ENCODE results near the gene JUND. TPM values are rescaled to one million over a fixed set of nuclear protein-coding genes. Genes with fewer than 3 reads are reported as not detected.

JUND gene
- total and polyA plus RNA-seq, 8 donors = 78.6 to 1,659 (median 323) TPM

DNA sequence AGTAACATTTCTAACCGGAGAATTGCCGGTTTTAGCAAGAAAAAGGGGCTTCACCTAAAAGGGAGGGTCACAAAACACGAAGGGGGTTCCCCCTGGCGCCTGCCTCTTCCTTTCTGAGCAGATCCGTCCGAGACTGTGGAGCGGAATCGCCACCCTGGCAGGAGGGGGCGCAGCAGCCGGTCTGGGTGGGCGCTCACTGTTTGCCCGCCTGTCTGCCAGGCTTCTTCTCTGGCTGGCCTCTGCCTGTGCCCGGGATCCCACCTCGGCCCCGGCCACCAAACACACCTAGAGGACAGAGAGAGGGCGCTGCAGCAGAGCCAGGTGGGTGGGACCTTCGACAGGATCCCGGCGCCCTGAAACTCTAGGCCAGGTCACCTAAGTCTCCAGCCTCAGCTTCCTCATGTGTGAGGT, 25.9 kb upstream of the JUND start:
- intact Hi-C loops (cut with DNase I; ENCODE audit: low total_unique reads) = no loop called here
- no peaks in the 10 kb centered on the region for H3K9me3 ChIP-seq
- peaks cover 47 to 94% (median 67%) of the 10 kb centered on the region in 4 donors for H3K4me1 ChIP-seq
- H3K36me3 ChIP-seq = peaks cover 29 to 60% (median 51%) of the 10 kb centered on the region in 4 donors
- H3K27me3 ChIP-seq = no peaks in the 10 kb centered on the region
- peak overlapping the region in 4 of 5 donors; percentile 96 to 98 (median 98) for H3K27ac ChIP-seq
- no peak for DNase-seq
- WGBS, 5 donors = 71 to 86% (median 84%) methylated on average over 15 to 19 of the region's 19 CpGs
- H3K4me3 ChIP-seq = no peak overlapping the region
- no peak for TF ChIP-seq POLR2A (IDR thresholded peaks at IDR 0.05)
- TF ChIP-seq EP300 (IDR thresholded peaks at IDR 0.05) = no peak
- no peak for TF ChIP-seq POLR2AphosphoS5 (IDR thresholded peaks at IDR 0.05)
- TF ChIP-seq, protein P1, sequence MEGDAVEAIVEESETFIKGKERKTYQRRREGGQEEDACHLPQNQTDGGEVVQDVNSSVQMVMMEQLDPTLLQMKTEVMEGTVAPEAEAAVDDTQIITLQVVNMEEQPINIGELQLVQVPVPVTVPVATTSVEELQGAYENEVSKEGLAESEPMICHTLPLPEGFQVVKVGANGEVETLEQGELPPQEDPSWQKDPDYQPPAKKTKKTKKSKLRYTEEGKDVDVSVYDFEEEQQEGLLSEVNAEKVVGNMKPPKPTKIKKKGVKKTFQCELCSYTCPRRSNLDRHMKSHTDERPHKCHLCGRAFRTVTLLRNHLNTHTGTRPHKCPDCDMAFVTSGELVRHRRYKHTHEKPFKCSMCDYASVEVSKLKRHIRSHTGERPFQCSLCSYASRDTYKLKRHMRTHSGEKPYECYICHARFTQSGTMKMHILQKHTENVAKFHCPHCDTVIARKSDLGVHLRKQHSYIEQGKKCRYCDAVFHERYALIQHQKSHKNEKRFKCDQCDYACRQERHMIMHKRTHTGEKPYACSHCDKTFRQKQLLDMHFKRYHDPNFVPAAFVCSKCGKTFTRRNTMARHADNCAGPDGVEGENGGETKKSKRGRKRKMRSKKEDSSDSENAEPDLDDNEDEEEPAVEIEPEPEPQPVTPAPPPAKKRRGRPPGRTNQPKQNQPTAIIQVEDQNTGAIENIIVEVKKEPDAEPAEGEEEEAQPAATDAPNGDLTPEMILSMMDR (IDR thresholded peaks at IDR 0.05) = no peak

DNA sequence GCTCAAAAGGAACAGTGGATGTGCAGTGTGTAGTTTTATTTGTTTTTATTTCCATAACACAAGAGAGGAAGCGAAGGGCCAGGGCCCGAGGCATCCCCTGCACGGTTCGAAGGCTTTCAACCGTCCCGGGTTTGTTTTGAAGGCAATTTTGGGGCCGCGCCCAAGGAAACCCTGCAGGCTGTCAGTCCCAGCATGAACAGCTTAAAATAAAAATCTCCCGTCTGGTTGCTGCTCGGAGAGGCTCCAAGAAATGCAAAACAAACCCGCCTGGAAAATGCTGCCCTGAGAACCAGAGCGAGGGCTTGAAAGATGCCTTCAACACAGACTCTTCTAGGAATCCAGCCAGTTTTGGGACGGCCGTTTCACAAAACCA, 25.5 kb upstream of the JUND start:
- TF ChIP-seq POLR2A (IDR thresholded peaks at IDR 0.05) = no peak
- TF ChIP-seq POLR2AphosphoS5 (IDR thresholded peaks at IDR 0.05) = no peak
- TF ChIP-seq EP300 (IDR thresholded peaks at IDR 0.05) = no peak
- TF ChIP-seq, protein P1 (IDR thresholded peaks at IDR 0.05) = no peak
- peak overlapping the region in 4 of 5 donors; percentile 96 to 98 (median 98) for H3K27ac ChIP-seq
- H3K4me3 ChIP-seq = no peak overlapping the region

DNA sequence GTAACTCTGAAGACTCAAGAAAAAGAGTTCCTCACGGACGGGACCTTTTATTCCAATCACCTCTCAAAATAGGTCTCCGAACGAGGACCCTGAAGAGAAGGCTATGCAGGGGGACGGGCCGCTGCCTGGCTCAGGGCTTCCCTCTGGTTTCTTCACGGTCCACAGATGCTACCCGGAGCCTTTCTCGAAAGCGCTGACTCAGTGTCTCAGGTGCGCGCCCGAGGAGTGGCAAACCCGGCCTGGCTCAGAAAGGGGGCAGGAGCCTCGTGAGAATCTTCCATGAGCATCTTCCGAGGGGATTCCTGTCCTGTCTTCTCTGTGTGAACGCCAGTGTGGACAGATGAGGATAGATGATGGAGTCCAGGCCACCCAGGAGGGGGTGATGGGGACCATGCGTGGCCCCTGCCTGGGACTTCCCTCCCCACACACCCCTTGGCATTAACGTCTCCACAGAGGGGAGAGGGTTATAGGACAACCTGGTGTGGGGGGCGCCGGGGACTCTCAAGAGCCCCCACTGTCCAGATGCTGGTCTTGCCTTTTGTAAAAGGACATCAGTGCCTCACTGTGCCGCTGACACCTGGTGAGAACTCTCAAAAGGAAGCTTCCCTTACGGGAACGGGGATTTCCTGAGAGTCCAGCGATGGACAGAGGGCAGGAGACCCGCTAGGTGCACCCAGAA, 24.9 kb upstream of the JUND start:
- Histone ChIP-seq H3K27ac (peak overlapping the region; percentile 9 to 98 (median 97)), H3K36me3 (peaks cover 25 to 51% (median 42%) of the 10 kb centered on the region in 4 donors), H3K27me3 (no peaks in the 10 kb centered on the region), H3K9me3 (no peaks in the 10 kb centered on the region), H3K4me1 (peaks cover 49 to 94% (median 65%) of the 10 kb centered on the region in 4 donors), H3K4me3 (no peak overlapping the region)
- intact Hi-C loops (cut with DNase I; ENCODE audit: low total_unique reads) = no loop called here
- TF ChIP-seq POLR2A (IDR thresholded peaks at IDR 0.05) = no peak
- TF ChIP-seq, protein P1 (IDR thresholded peaks at IDR 0.05) = no peak
- no peak for TF ChIP-seq POLR2AphosphoS5 (IDR thresholded peaks at IDR 0.05)
- no peak for TF ChIP-seq EP300 (IDR thresholded peaks at IDR 0.05)
- no peak for DNase-seq
- 72 to 84% (median 82%) methylated on average over 26 of the region's 26 CpGs for WGBS, 5 donors

More for the DNA sequence above, 25.5 kb upstream of the JUND start:
- H3K4me1 ChIP-seq = peaks cover 46 to 94% (median 65%) of the 10 kb centered on the region in 4 donors
- DNase-seq = no peak
- H3K9me3 ChIP-seq = no peaks in the 10 kb centered on the region
- intact Hi-C loops (cut with DNase I; ENCODE audit: low total_unique reads) = no loop called here
- WGBS, 5 donors = 60 to 73% (median 63%) methylated on average over 14 of the region's 14 CpGs
- H3K27me3 ChIP-seq = no peaks in the 10 kb centered on the region
- peaks cover 25 to 56% (median 47%) of the 10 kb centered on the region in 4 donors for H3K36me3 ChIP-seq

DNA sequence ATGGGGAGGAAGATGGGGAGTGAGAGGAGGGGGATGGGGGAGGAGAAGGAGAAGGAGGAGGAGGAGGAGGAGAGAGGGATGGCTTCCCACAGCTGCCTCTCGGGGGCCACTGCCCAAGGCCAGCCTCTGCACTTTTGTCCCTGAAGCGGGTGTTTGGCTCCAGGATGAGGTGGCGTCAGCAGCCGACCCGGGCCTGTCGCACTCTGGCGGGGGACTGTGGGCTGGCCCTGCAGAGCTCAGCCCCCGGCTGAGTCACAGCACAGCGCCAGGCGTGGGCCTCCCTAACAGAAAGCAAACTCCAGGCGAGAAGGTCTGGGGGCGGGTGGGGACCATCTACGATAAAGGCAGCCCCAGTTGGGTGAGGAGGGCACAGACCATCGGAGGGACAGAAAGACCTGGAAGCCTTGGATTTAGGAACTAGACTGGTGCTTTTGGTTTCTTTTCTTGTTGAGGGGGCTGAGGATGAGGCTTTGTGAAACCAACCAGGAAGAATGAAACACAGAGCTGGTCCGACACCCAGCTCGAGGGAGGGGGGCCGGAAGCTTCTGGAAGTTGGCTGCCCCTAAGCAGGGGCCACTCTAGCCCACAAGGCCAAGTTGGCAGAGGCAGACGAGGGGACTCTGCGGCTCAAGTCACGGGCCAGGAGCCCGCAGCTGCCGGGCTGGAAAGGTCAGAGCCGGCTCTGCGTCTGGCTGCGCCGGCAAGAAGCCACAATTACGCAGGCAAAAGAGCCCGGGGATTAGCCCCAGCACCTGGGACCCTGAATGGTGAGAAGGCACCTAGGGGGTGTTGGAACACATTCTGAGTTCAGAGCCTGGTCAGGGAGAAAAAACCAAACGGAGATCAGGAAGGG, 23.3 kb upstream of the JUND start:
- H3K4me1 ChIP-seq = peaks cover 52 to 94% (median 67%) of the 10 kb centered on the region in 4 donors
- 1 to 2% (median 1%) methylated on average over 25 to 29 of the region's 29 CpGs for WGBS, 5 donors
- peak overlapping the region; percentile 95 to 98 (median 97) for H3K27ac ChIP-seq
- H3K4me3 ChIP-seq = peak overlapping the region; percentile 30 to 36 (median 34)
- TF ChIP-seq EP300 (IDR thresholded peaks at IDR 0.05) (no peak), POLR2A (IDR thresholded peaks at IDR 0.05) (peak in 2 of 4 donors; percentile 45 to 57), POLR2AphosphoS5 (IDR thresholded peaks at IDR 0.05) (peak; percentile 54 to 85 (median 85))
- TF ChIP-seq, protein P1 (IDR thresholded peaks at IDR 0.05) = no peak
- intact Hi-C loops (cut with DNase I; ENCODE audit: low total_unique reads) = no loop called here
- DNase-seq = peak; percentile 80 to 95
- peaks cover 18 to 35% (median 27%) of the 10 kb centered on the region in 4 donors for H3K36me3 ChIP-seq
- H3K27me3 ChIP-seq = no peaks in the 10 kb centered on the region
- H3K9me3 ChIP-seq = no peaks in the 10 kb centered on the region

Measured in stomach (tissue), 9 donors.